HG03135 (cell line): ENCODE data around the gene FAM228B.
A peak's percentile ranks its signal among the peaks of the same experiment; 100 is the strongest.

Experiments used
- ATAC-seq: cut with Tn5 transposase; IDR thresholded peaks from one replicate; pipeline ENCODE4 v1.9.1; 2021; ENCODE audit warnings: mild to moderate bottlenecking, moderate library complexity; ENCODE audit not compliant: unreplicated experiment

Gene FAM228B

DNA sequence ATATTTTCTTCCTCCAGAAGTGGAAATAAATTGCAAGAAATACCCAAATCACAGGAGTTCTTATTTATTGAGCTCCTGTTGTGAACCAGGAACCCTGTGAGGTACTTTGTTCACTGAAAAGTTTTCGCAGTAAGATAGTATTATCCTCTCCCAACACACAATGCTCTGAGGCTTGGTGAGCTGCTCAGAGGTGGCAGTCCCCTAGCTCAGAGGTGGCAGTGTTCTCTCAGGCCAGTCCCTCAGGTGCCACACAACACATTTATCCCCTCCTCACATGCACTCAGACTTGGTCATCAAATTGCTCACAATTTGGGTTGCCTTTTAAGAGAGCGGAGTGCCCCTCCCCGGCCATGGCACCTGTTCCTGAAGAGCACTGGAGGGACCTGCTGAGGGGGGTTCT lies 77.5 kb downstream of the FAM228B start:
- no peak for ATAC-seq

DNA sequence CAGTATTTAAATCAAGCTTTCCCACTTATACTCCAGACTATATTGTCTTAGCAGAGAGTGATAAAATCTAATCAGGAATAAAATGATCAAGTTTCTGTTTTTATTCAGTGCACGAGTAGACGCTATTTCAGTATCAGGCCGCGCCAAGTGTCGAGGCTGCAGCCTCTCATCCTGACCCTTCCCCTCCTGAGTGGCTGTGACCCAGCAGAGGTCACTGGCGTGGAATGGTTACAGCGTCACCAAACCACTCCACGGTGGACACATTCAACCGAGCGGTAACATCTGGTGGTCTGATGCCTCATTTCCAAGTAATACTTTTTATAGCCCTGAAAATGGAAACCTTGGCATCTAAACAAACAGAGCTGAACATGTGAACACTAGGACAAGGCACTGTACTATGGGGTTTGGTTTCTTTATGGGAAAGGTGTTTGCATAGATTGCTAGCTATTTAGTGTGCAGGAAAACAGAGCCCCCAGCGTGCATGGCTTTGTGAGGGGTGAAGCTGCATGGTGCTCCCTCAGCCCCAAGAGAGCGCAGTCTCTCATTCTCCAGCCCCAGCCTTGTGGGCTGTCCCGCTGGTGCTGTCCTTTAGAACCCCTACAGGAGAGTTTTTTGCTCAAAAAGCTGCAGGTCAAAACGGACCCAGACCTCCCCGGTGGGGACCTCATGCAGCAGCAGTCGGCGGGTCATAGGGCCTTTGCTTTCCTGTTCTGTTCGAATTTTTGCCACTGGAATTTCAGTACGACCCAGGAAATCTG lies 79.9 kb downstream of the FAM228B start:
- ATAC-seq: no peak

DNA sequence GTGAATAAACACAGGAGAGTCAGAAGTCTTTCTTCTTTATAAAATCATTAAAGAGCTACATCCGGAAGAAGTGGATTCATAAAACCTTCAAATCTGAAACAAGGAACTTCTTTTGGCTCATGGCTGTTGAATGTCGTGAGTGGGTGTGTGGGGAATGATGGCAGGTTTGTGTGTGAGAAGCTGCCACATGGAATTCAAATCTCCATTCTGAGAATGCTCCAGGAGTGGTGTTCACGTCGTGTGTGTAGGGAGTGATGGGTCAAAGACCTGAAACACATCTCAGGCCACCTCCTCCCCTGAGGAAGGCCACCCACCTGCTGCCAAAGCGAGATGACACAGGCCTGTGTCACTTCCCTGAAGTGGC lies 80.5 kb downstream of the FAM228B start:
- no peak for ATAC-seq

DNA sequence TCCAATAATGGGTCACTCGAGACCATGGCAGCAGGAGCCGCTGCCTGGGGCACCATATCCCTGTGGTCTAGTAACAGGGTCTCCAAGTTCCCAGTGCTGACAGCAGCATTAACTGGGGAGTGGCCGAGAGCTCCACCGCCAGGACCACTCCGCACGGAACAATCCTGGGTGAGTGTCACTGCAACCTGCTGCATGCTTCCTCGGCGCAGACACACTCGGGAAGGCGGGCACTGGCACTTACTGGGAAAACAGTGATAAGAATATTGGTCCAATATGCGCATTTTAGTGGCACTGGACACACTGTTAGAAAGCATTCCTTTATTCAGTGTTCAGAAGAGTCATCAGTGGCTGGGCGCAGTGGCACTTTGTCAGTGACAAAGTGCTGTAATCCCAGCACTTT lies 81.2 kb downstream of the FAM228B start:
- no peak for ATAC-seq

DNA sequence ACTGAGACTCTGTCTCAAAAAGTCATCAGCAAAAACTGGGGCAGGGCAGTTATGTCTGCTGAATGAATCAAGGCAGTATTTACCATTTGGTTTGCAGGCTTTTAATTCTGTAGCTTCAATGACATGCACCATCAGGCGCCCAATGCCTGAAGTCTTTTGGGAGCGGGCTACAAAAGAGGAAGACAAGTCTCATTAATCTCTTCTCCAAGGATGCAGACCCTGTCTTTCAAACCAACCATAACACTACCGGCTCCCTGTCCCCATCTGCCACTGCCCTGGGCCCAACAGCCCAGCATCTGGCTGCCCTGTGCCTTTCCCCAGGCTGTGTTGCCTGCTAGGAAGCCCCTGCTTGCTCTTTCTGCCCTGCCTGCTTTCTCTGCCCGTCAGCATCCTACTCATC lies 81.9 kb downstream of the FAM228B start:
- no peak for ATAC-seq

DNA sequence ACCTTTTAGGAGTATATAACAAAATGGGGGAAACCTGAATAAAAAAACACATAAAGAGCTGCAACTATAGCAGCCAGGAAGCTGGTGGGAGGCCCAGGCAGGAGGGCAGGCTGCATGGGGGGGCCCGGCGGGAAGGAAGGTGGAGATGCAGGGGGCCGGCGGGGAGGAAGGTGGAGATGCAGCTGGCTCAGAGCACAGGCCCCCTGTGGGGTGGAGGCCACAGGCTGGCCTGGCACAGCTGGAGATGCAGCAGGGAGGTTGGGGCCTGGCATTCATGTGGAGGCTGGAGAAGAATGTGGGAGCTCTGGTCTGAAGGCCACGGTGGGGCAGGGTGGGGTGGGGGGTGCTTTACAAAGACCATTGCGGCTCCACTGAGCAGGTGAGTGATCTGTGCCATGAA lies 83.0 kb downstream of the FAM228B start:
- ATAC-seq: no peak

DNA sequence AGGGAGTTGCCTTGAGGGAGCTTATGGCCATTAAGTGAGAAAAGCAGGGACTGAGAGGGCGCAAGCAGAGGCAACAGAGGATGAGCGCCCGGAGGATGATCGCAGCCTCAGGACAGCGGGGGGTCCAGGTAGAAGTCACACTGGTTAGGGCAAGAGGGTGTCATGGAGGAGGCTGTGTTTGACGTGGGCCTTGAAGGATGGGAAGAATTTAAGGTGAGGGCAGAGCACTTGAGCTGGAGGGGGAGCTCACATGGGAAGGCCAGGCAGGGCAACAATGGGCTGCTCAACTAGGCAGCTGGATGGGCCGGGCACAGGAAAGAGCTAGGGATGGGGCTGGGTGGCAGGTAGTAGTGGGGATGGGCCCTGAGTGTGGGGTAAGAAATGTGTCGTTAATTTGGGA lies 83.4 kb downstream of the FAM228B start:
- no peak for ATAC-seq

DNA sequence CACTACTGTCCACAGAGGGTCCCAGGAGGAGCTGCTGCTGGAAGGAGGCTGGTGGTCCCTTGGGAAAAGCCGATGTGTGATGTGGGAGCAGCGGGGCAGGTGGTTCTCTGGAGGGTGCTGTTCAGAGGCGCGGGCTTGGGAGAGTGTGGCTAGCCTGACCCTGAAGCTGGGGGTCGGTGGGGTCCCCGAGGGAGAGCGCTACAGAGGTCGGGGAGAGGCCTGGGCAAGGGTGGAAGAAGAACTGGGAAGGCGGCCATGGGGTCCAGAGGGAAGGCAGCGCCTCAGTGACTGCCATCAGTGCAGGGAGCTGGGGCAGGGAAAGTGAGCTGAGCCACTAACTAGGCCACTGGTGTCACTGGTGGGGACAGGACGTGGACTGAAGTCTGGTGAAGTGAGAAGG lies 84.1 kb downstream of the FAM228B start:
- ATAC-seq: no peak

DNA sequence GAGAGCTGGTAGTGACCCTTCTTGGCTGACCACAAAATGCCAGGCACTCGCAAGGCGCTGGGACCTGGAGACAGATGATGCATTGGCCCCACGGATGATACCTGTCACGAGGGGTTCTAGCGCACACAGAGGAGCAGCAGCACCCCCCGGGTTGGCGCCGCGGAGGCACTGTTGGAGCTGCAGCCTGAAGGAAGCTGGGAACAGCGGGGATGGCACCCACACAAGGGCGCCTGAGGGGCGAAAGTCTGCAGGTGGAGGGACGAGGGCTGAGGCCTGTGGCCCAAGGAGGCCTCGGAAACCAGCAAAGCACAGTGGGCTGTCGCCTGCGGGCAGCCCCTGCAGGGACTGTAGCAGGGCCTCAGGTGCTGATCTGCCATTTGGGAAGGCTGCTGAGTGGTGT lies 85.2 kb downstream of the FAM228B start:
- ATAC-seq: no peak

DNA sequence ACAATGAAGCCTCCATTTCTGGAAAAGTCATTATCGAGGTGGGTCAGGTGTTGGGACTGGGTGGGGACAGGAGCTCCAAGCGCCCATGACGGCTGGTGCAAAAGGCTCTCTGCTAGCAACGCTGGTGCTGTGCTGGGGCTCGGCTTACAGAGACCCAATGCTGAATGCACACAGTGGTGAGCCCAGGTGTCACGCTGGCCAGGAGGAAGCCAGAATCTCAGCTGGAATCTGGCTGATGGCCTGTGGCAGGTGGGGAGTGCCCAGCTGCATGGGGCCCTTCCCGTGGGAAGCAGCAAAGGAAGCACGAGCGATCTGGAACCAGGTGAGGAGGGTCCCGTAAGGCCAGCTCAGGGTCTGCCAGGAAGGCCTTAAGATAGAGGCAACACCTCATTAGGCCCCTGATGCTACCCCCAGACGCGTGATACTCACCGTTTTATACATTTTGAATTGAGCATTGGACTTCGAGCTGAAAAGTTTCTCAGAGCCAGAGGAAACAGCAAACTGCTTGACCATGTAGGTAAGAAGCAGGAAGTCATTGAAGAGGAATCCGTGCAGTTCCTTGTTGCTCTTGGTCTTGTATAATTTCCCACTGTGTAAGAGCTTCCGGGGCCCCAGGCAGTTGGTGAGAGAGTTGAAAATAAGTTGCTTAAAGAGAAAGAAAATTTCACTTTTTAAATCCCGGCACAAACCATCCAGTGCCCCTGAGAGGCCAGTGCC lies 86.3 kb downstream of the FAM228B start:
- no peak for ATAC-seq

DNA sequence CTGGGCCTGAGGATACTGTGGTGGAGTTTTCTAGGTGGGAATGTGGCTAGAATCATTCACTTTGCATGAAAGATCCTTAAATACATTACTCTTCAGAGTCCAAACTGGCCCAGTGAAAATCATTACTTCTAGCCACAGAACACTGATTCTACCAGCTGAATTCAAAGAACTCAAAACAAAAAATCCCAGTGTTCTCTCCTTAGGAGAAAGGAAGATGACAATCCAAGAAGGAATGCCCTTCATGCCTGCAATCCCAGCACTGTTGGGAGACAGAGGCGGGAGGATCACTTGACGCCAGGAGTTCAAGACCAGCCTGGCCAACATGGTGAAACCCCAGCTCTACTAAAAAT lies 86.8 kb downstream of the FAM228B start:
- ATAC-seq: no peak

DNA sequence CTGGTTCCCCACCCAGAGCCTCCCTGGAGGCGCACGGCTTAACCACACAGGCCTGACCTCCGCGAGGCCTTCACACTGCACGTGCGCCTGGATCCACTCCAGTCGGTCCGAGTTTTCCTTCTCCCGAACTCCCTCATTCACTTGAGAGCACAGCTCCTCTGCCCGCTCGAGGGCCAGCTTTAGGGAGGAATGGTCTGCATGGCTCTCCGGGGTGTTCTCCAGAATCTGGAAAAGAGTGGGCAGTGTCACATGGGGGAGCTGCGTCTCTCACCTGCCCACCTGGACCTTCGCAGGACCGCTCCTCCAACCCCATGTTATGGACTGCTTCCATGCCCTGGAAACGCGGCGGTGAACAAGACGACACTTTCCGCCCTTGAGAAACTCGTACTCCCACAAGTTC lies 87.5 kb downstream of the FAM228B start:
- ATAC-seq: no peak

DNA sequence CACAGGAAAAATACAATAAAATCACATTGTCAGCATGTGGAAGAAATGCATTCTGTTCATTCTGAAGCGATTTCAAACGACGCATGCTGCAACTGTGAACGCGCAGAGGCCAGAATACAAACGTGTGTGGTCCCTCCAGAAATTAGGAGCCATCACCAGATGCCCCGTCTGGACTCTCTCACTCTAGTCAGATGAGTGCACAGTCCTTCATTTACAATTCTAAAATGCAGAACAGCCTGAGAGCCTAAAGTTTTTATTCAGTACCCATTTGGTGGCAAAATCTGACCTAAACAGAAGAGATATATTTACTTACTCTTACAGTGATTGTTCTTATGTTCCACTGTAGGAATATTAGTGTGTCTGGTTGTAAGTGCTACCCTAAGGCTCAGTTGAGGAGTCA lies 88.1 kb downstream of the FAM228B start:
- no peak for ATAC-seq

DNA sequence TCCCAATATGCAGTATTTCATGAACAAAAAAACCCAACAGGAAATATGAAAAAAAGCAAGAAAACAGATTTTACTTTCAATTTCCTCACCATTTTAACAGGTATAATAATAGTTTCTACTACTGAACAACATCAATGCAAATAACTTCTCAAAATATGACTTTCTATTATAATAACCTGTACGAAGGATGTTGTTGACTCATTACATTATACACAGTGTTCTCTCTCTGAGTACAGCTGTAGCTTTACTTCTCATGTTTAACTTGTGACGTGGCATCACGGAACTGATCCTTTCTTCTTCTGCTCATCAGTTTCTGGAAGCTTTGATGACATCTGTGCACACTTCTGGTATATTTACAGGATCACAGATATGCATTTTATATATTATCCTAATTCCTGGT lies 91.6 kb downstream of the FAM228B start:
- ATAC-seq: peak; percentile 90
